ENCODE results near the gene BCAN.

Gene BCAN

GRCh38 chr1:156646738-156647211 is 4.9 kb downstream of the BCAN start:
- Histone ChIP-seq H3K9me3 (ENCODE audit: control insufficient read depth, low read length) (no peaks in the 10 kb centered on the region), H3K4me1 (ENCODE audit: control insufficient read depth, insufficient read depth, low read length) (no peaks in the 10 kb centered on the region), H3K4me3 (ENCODE audit: low read length) (no peak overlapping the region), H3K9ac (ENCODE audit: low read length) (no peak overlapping the region), H3K36me3 (ENCODE audit: control insufficient read depth, insufficient read depth, low read length, severe bottlenecking) (no peaks in the 10 kb centered on the region), H3K27me3 (replicated peaks; ENCODE audit: control insufficient read depth, insufficient read depth, low read length) (peaks cover 91% of the 10 kb centered on the region)
- DNase-seq (ENCODE audit: low read depth): no peak

- no peak for DNase-seq (ENCODE audit: low read depth)
- H3K4me1 ChIP-seq (ENCODE audit: control insufficient read depth, insufficient read depth, low read length): no peaks in the 10 kb centered on the region
- H3K4me3 ChIP-seq (ENCODE audit: low read length): no peak overlapping the region
- H3K9me3 ChIP-seq (ENCODE audit: control insufficient read depth, low read length): no peaks in the 10 kb centered on the region
- no peaks in the 10 kb centered on the region for H3K36me3 ChIP-seq (ENCODE audit: control insufficient read depth, insufficient read depth, low read length, severe bottlenecking)
- no peak overlapping the region for H3K9ac ChIP-seq (ENCODE audit: low read length)
- H3K27me3 ChIP-seq (replicated peaks; ENCODE audit: control insufficient read depth, insufficient read depth, low read length): peaks cover 89% of the 10 kb centered on the region
Observed at GRCh38 chr1:156647351-156647750, 5.4 kb downstream of the BCAN start.

- Histone ChIP-seq H3K4me3 (ENCODE audit: low read length) (no peak overlapping the region), H3K4me1 (ENCODE audit: control insufficient read depth, insufficient read depth, low read length) (no peaks in the 10 kb centered on the region), H3K9ac (ENCODE audit: low read length) (no peak overlapping the region), H3K9me3 (ENCODE audit: control insufficient read depth, low read length) (no peaks in the 10 kb centered on the region), H3K36me3 (ENCODE audit: control insufficient read depth, insufficient read depth, low read length, severe bottlenecking) (no peaks in the 10 kb centered on the region), H3K27me3 (replicated peaks; ENCODE audit: control insufficient read depth, insufficient read depth, low read length) (peaks cover 84% of the 10 kb centered on the region)
- DNase-seq (ENCODE audit: low read depth): no peak
Observed at GRCh38 chr1:156648496-156648895, 6.6 kb downstream of the BCAN start.

- H3K36me3 ChIP-seq (ENCODE audit: control insufficient read depth, insufficient read depth, low read length, severe bottlenecking): no peaks in the 10 kb centered on the region
- peaks cover 84% of the 10 kb centered on the region for H3K27me3 ChIP-seq (replicated peaks; ENCODE audit: control insufficient read depth, insufficient read depth, low read length)
- DNase-seq (ENCODE audit: low read depth): no peak
- H3K4me1 ChIP-seq (ENCODE audit: control insufficient read depth, insufficient read depth, low read length): no peaks in the 10 kb centered on the region
- no peak overlapping the region for H3K4me3 ChIP-seq (ENCODE audit: low read length)
- no peaks in the 10 kb centered on the region for H3K9me3 ChIP-seq (ENCODE audit: control insufficient read depth, low read length)
- H3K9ac ChIP-seq (ENCODE audit: low read length): no peak overlapping the region
Observed at GRCh38 chr1:156648951-156649350, 7.0 kb downstream of the BCAN start.

GRCh38 chr1:156652131-156652991 is 10.4 kb downstream of the BCAN start:
- DNase-seq (ENCODE audit: low read depth): peak; percentile 74
- no peak overlapping the region for H3K4me3 ChIP-seq (ENCODE audit: low read length)
- no peak overlapping the region for H3K9ac ChIP-seq (ENCODE audit: low read length)
- H3K27me3 ChIP-seq (replicated peaks; ENCODE audit: control insufficient read depth, insufficient read depth, low read length): peaks cover 79% of the 10 kb centered on the region
- H3K4me1 ChIP-seq (ENCODE audit: control insufficient read depth, insufficient read depth, low read length): peaks cover 6% of the 10 kb centered on the region
- no peaks in the 10 kb centered on the region for H3K36me3 ChIP-seq (ENCODE audit: control insufficient read depth, insufficient read depth, low read length, severe bottlenecking)
- H3K9me3 ChIP-seq (ENCODE audit: control insufficient read depth, low read length): no peaks in the 10 kb centered on the region

- no peaks in the 10 kb centered on the region for H3K36me3 ChIP-seq (ENCODE audit: control insufficient read depth, insufficient read depth, low read length, severe bottlenecking)
- no peak overlapping the region for H3K4me3 ChIP-seq (ENCODE audit: low read length)
- peaks cover 6% of the 10 kb centered on the region for H3K4me1 ChIP-seq (ENCODE audit: control insufficient read depth, insufficient read depth, low read length)
- no peak for DNase-seq (ENCODE audit: low read depth)
- H3K27me3 ChIP-seq (replicated peaks; ENCODE audit: control insufficient read depth, insufficient read depth, low read length): peaks cover 73% of the 10 kb centered on the region
- H3K9me3 ChIP-seq (ENCODE audit: control insufficient read depth, low read length): no peaks in the 10 kb centered on the region
- H3K9ac ChIP-seq (ENCODE audit: low read length): no peak overlapping the region
Observed at GRCh38 chr1:156652992-156653355, 11.1 kb downstream of the BCAN start.

- Histone ChIP-seq H3K4me3 (ENCODE audit: low read length) (no peak overlapping the region), H3K9ac (ENCODE audit: low read length) (no peak overlapping the region), H3K4me1 (ENCODE audit: control insufficient read depth, insufficient read depth, low read length) (peaks cover 9% of the 10 kb centered on the region), H3K36me3 (ENCODE audit: control insufficient read depth, insufficient read depth, low read length, severe bottlenecking) (no peaks in the 10 kb centered on the region), H3K27me3 (replicated peaks; ENCODE audit: control insufficient read depth, insufficient read depth, low read length) (peaks cover 58% of the 10 kb centered on the region), H3K9me3 (ENCODE audit: control insufficient read depth, low read length) (no peaks in the 10 kb centered on the region)
- no peak for DNase-seq (ENCODE audit: low read depth)
Observed at GRCh38 chr1:156654700-156655099, 12.8 kb downstream of the BCAN start.

- H3K36me3 ChIP-seq (ENCODE audit: control insufficient read depth, insufficient read depth, low read length, severe bottlenecking): no peaks in the 10 kb centered on the region
- no peak overlapping the region for H3K9ac ChIP-seq (ENCODE audit: low read length)
- H3K27me3 ChIP-seq (replicated peaks; ENCODE audit: control insufficient read depth, insufficient read depth, low read length): peaks cover 53% of the 10 kb centered on the region
- peaks cover 12% of the 10 kb centered on the region for H3K4me1 ChIP-seq (ENCODE audit: control insufficient read depth, insufficient read depth, low read length)
- no peaks in the 10 kb centered on the region for H3K9me3 ChIP-seq (ENCODE audit: control insufficient read depth, low read length)
- no peak for DNase-seq (ENCODE audit: low read depth)
- no peak overlapping the region for H3K4me3 ChIP-seq (ENCODE audit: low read length)
Observed at GRCh38 chr1:156655151-156655903, 13.4 kb downstream of the BCAN start.

- peaks cover 49% of the 10 kb centered on the region for H3K27me3 ChIP-seq (replicated peaks; ENCODE audit: control insufficient read depth, insufficient read depth, low read length)
- H3K9me3 ChIP-seq (ENCODE audit: control insufficient read depth, low read length): no peaks in the 10 kb centered on the region
- H3K9ac ChIP-seq (ENCODE audit: low read length): no peak overlapping the region
- H3K36me3 ChIP-seq (ENCODE audit: control insufficient read depth, insufficient read depth, low read length, severe bottlenecking): no peaks in the 10 kb centered on the region
- peaks cover 19% of the 10 kb centered on the region for H3K4me1 ChIP-seq (ENCODE audit: control insufficient read depth, insufficient read depth, low read length)
- no peak for DNase-seq (ENCODE audit: low read depth)
- no peak overlapping the region for H3K4me3 ChIP-seq (ENCODE audit: low read length)
Observed at GRCh38 chr1:156655904-156656516, 14.1 kb downstream of the BCAN start.

GRCh38 chr1:156656806-156657740 is 15.2 kb downstream of the BCAN start:
- H3K27me3 ChIP-seq (replicated peaks; ENCODE audit: control insufficient read depth, insufficient read depth, low read length): peaks cover 40% of the 10 kb centered on the region
- H3K4me3 ChIP-seq (ENCODE audit: low read length): peak overlapping the region; percentile 45
- H3K36me3 ChIP-seq (ENCODE audit: control insufficient read depth, insufficient read depth, low read length, severe bottlenecking): no peaks in the 10 kb centered on the region
- H3K9ac ChIP-seq (ENCODE audit: low read length): no peak overlapping the region
- peak; percentile 89 for DNase-seq (ENCODE audit: low read depth)
- peaks cover 30% of the 10 kb centered on the region for H3K4me1 ChIP-seq (ENCODE audit: control insufficient read depth, insufficient read depth, low read length)
- no peaks in the 10 kb centered on the region for H3K9me3 ChIP-seq (ENCODE audit: control insufficient read depth, low read length)
